HL-60/S4 treated with retinoic acid at 250 ng/mL for 4 days and 3 days (cell line): ENCODE measurements around the gene PIAS4.
"Not testable (repeated sequence)": the region's sequence is repeated elsewhere in the genome, so short reads cannot be mapped to it uniquely, and the experiment has no call there.

Experiments
- in situ Hi-C: fragments of 300-500 bp; cut with MboI; formaldehyde crosslinking; loops from 2 replicates; pipeline ENCODE4 v1.7.0; 2022; ENCODE audit warnings: low sequenced_read_pairs

The PIAS4 gene, protein sequence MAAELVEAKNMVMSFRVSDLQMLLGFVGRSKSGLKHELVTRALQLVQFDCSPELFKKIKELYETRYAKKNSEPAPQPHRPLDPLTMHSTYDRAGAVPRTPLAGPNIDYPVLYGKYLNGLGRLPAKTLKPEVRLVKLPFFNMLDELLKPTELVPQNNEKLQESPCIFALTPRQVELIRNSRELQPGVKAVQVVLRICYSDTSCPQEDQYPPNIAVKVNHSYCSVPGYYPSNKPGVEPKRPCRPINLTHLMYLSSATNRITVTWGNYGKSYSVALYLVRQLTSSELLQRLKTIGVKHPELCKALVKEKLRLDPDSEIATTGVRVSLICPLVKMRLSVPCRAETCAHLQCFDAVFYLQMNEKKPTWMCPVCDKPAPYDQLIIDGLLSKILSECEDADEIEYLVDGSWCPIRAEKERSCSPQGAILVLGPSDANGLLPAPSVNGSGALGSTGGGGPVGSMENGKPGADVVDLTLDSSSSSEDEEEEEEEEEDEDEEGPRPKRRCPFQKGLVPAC

DNA sequence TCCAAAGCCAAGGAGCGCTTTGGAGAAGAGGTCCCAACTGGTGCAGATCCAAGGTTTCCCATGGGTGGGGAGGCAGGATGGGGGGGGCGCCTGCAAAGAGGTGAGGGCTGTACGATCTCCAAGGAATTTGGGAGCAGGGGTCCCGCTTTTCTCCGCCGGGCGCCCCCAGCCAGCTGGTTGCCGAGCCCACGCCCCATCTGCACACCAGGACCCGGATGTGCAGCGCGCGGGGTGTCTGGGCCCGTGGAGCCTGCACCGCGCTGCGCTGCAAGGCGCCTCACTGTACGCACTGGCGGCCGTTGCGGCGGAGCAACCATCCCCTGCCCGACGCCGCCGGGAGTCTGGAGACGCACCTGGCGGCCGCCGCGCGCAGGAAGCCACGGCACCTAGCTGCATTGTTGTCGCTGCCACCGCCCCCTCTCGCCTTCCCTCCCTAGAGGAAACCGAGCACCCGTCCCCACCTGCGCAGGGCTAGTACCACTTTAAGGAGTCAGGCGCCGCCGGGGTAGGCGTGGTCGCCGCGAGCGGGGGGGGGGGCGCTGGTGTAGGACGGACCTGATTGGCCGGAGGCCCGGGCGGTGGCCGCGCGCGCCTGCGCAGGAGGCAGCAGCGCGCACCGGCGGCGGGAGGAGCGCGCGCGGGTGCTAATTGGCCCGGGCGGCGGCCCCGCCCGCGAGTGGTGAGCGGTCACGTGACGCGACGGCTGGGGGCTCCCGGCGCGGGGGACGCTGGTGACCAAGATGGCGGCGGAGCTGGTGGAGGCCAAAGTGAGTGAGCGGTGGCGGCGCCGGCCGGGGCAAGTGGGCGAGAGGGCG is at the start of gene PIAS4:
PIAS4 (plus strand) TSS at position 716 of the 815 bp plus-strand sequence; CDS start at position 741, 25 bp downstream.
- in situ Hi-C loops = no loop called here

DNA sequence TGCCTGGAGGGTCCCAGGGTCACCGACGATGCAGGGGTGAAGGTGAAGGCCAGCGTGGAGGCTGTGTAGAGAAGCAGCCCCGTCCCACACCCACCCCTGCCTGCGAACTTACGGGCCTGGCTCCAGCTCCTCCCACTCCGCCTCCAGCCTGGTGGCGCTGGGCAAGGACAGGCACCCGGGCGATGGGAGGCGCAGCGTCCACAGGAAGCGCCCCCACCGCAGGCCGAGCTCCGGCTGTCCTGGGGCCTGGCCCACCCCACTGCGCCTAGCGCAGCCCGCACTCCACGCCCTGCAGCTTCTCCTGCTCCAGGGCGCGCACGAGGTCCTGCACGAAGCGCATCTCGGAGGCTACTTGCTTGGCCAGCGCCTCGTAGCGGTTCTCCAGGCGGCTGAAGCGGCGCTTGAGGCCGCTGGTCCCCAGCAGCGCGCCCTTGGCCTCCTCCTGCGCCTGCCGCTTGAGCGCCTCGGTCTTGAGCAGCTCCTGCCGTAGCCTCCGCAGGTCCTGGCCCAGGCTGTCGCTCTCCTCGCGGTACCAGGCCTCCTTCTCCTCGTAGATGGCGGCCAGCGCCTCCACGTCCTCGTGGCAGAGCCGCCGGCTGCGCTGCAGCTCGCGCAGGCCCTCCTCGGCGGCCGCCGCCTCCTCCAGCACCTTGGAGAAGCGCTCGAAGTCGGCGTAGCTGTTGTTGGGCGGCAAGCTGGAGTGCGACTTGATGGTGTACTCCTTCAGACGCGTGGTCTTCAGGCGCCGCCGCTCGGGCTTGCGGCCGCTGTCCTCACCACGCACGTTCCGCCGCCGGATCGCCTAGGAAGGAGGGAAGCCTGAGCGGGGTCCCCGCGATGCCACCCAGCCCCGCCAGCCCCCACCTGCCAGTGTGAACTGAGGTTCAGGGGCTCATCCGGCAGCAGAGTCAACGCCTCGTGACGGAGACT is 48.4 kb upstream of the PIAS4 start:
- in situ Hi-C loops = no loop called here

DNA sequence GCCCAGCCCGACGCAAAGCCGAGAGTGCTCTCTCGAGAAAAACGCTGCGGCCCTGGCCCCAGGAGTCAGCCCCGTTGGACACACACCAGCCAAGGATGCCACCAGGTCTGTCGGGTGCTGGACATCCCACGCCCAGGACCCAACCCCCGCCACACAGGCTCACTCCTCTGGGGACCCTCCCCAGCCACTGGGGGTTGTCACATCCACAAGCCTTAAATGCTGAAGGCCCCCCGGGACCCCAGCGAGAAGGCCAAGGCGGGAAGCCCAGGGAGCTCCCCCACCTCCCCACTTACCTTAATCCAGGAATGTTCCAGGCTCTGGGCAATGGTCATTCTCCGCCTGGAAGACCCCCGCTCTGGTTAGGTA is 47.8 kb upstream of the PIAS4 start:
- in situ Hi-C loops = no loop called here

DNA sequence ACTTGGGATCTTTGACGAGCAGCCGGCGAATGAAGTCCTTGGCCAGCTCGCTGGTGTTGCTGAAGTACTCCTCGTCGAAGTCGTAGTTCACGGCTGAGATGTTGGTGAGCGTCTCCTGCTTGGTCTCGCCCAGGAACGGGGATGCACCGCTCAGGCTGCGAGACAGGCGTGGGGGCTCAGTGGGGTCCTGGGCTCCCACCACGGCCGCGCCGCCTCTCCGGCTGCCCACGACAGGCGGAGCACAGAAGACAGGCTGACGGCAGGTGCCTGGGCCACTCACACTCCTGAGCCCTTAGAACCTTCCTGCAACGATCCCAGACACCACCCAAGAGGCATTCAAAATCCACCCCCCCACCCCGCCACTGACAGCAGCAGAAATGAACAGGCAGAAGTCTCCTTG is 46.5 kb upstream of the PIAS4 start:
- in situ Hi-C loops = no loop called here

DNA sequence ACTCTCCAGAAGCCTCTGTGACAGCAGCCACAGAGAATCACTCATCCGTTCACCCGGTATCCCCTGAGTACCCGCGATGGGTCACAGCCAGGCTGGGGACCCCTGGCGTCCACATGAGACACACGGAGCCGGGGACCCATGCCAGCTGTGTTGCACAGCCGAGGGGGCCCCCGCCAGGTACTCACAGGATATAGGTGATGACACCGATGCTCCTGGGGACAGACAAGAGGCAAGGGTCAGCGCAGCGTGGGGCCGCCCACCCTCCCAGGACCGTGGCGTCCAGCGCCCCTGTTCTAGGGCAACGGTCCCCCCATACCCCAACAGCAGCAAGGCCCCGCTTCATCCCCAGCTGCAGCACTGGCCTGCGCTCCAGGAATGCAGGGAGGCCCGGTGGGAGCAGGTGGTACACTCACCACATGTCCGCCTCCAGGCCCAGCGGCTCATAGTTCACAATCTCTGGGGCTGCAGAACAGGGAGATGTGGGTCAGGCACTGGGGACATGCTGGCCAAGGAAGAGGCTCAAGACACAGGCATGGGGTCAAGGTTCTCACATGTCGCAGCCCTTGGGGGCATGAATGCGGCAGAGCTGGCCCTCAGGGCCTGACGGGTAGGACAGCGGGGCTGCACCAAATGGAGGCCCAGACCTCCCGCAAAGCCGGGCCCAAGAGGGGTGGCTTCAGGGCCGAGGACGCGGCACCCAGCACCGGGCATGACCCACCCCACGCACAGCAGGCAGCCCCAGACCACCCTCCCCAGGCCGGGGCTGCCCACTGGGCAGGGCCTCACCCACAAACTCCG is 43.9 kb upstream of the PIAS4 start:
- in situ Hi-C loops = no loop called here

DNA sequence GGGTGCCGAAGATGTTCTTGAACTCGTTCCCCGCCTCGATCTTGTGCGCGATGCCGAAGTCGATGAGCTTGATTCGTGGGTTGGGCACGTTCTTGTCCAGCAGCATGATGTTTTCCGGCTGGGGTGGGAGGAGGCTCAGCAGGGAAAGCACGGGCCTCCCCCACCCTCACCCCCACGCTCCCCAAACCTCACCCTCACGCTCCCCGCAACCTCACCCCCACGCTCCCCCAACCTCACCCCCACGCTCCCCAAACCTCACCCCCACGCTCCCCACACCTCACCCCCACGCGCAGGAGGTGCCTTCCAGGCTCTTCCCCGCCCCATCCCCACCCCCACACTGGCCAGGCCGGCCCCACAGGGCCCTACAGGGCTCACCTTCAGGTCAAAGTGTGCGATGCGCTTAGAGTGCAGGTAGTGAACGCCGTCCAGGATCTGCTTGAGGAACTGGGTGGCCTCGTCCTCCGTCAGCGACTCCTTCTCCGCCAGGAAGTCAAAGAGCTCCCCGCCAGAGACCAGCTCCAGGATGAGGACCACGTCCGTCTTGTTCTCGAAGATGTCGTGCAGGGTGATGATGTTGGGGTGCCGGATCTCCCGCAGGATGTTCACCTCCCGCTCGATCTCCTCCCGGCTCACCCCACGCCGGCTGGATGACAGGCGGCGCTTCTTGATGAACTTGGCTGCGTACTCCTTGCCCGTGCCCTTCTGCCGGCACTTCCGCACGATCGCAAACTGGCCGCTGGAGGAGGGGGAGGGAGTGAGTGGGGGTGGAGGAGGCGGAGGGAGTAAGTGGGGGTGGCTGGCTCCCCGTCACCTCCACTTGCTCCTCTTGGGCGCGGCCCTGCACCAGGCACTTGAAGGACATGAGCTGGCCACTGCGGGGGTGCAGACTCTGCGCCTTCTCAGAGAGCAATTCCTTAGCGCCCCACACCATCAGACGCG is 43.0 kb upstream of the PIAS4 start:
- in situ Hi-C loops = no loop called here

DNA sequence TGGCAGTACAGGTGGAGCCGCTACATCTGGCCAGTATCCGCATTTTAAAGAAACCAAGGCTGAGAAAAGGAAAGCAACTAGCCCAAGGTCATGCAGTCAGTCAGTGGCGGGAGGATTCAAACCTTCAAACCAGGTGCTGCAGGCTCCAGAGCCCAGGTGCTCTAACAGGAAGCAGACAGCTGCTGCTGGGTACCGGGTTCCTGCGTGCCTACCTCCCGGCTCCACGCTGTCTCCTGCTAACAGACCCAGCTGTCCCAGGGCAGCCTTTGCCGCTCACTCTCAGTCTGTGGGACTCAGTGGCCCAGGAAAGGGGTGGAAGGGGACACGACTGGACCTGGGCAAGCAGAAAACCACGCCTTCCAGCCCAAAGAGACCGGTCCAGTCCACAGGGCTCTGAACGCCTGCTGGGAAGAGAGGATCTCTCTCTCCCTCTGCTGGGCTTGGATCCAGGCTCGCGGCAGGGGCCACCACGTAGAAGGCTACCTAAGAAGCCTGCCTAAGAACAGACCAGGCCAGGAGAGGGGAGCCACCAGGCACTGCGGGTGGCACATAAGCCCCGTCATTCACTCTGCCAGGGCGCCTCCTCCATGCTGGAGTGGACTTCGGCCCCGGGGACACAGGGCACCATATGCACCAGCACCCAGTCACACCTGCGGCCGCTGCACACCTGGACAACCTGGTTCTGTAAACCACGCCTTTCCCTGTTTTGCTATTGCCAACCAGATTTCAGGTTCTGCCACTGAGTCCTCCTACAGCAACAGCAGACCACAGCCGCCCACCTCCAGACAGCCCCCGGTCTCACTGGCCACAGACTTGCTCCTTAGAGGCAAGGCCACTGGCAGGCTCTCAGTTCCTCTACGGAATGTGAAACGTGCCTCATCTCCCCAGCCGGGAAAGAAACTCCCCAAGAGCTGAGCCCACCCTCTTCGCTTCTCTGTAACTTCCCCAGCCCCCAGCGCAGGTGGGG is 41.2 kb upstream of the PIAS4 start:
- in situ Hi-C loops = no loop called here

DNA sequence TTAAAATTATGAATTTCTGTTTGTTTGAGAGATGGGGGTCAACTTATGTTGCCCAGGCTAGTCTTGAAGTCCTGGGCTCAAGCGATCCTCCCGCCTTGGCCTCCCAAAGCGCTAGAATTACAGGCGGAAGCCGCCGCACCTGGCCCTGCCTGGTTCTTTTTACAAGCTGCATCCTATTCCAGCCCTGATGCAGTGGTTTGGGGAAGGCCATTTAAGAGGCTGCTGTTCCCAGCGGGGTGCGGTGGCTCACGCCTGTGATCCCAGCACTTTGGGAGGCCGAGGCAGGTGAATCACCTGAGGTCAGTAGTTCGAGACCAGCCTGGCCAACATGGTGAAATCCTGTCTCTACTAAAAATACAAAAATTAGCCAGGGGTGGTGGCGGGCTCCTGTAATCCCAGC is 39.6 kb upstream of the PIAS4 start:
- in situ Hi-C loops = not testable (repeated sequence)

DNA sequence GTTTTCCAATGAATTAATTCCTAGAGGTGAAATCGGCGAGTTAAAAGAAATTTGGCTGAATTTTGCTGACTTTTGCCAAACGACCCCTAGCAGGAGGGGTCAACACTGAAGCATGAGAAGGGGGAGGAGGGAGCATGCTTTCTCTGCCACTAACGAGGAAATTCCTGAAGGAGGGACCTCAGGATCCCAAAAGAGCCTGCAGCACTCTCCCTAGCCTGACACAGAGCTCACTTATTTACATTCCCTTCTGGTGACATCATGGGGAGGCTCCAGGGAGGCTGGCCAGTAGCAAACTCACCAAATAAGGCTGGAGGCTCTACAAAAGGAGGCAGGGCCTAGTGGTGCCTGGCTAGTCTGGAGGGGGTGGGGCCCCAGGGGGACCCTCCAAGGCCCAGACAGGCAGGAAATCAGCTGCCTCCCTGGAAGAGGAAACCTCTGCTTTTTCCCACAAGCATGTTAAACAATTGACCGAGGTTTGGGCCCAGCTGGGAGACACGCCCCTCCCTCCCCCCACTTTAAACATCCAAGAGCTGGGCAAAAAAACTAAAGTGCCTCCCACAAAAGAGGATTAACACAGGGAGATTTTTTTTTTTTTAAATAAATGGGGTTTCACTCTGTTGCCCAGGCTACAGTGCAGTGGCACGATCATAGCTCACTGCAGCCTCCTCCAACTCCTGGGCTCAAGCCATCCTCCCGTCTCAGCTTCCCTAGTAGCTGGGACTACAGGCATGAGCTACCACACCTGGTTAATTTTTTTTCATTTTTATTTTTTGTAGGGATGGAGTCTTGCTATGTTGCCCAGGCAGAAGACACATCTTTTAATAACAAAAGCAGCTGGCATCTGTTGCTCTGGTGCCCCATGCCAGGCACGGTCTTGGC is 38.7 kb upstream of the PIAS4 start:
- in situ Hi-C loops = no loop called here

DNA sequence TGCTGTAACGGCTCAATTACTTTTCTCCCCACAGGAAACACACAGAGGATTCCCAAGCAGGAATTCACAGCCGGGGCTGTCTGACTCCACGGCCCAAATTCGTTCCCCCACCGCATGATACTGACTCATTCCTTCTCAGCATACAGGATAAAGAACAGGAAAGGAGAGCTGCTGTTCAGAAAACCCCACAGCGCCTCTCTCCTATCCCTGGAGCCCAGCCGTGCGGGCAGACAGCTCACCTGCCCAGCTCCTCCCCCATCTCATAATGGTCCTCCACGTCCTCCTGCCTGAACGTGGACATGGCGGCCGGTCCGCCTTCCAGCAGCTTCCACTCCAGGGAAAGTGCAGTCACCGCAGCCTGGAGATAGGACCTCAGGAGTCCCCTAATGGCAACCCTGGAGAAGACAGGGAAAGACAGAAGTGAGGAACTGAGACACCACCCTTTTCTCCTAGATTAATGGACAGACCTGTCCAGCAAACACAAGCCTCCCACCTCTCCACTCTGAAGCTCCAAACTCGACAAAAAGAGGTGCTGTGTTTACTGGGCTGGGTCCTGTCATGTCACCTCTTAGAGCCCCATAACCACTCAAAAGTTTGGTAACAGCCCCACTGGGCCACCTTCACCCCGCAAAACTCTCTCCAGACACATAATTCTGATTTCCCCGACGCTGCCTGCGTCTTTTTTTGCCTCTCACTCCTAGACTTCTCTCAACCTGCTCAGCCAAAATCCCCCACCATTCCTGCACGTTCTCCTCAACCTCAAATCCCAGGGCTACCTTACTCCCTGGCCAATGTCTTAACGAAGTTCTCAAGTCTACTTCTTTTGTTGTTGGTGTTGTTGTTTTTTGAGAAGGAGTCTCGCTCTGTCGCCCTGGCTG is 37.9 kb upstream of the PIAS4 start:
- in situ Hi-C loops = no loop called here

DNA sequence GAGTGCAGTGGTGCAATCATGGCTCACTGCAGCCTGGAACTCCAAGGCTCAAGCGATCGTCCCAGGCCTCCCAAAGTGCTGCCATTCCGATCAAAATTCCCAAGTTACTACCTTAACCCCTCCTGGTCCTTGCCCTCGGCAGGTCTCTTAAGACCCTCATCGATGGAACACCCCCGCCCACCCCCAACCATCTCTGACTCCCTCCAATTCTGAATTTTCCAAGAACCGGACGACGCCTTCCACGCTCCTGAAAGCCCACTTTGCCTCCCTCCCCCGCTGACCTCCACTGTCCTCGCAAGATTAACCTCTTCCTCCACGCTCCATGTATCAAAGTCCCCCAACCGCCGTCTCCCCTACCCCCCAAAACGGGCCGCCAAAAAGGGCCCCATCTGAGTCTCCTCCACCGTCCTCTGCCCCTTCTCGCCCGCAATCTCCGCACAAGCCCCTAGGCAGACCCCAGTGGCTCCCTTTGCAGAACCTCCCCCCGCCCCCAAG is 37.2 kb upstream of the PIAS4 start:
- in situ Hi-C loops = no loop called here

DNA sequence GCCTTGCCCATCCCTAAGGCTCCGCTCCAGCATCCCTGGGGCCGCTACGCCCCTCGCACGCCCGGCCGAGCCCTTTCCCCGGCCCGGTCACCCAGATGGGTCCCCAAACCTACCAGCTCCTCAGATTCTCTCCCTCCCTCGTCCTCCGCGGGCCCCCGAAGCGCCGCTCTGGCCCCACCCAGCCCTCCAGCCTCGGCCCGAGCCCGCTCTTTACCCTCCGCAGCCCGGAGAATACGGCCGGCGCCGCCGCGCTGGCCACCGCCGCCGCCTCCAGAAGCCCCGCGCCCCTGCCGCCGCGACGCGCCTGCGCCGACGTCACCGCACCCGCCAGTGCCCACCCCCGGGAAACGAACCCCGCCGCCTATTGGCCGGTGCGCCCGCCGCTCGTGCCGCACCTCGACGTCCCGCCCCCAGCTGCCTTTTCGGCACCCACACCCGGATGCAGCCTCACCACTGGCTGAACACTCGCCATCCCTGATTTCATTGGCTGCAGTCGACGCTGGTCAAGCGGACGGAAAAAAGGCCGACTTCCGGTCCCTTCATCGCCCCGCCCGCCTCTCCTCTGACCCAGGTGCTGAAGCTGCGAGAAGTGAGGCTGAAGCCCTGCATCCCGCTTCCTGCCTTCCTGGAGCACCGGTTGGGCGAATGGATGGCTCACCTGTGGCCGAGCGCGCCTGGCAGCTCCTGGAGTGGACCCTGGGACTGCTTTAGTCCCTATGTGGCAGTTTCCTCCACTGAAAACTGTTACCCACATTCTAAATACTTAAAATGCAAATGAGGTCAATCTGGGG is 36.5 kb upstream of the PIAS4 start, which contains the start of gene DAPK3:
DAPK3 (minus strand) TSS at position 292 of the 791 bp plus-strand sequence. CDS start 1,364 bp downstream, outside the sequence.
- in situ Hi-C loops = no loop called here

DNA sequence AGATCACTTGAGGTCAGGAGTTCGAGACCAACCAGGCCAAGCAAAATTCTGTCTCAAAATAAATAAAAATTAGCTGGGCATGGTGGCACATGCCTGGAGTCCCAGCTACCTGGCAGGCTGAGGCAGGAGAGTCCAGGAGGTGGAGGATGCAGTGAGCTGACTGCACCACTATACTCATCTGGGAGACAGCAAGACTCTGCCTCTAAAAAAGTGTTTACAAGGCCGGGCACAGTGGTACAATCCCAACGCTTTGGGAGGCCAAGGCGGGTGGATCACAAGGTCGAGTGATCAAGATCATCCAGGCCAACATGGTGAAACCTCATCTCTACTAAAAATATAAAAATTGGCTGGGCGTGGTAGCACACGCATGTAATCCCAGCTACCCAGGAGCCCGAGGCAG is 32.4 kb upstream of the PIAS4 start:
- in situ Hi-C loops = no loop called here

DNA sequence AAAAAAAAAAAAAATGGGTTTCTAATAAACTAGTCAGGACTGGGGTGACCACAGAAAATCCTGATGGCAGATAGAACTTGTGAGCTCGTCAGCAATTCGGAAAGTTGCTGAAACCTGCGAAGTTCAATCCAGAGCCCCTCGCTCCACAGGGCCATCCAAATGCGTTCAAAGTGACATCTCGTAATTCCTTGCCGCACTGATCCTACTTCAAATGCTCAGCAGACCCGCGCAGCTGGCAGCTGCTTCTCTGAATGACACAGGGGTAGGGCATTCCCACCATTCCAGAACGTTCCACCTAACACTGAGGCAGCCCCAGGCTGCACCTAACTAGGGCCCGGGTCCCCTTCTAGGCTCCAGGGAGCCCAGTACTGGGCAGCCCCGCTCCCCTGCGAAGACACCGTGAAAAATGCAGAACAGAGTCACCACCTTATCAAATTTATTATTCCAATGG is 31.9 kb upstream of the PIAS4 start:
- in situ Hi-C loops = no loop called here
